ENCODE data around the gene GPR37L1.
"Not testable (repeated sequence)": the region's sequence is repeated elsewhere in the genome, so short reads cannot be mapped to it uniquely, and the experiment has no call there.

The GPR37L1 gene

GRCh38 chr1:202134645-202135172 is 12.0 kb downstream of the GPR37L1 start:
- no peak for DNase-seq

- peak in 1 of 2 experiments; percentile 40 for DNase-seq
Measured at GRCh38 chr1:202135221-202135721, 12.6 kb downstream of the GPR37L1 start.

GRCh38 chr1:202140833-202141232 is 18.1 kb downstream of the GPR37L1 start:
- no peak for DNase-seq

GRCh38 chr1:202141468-202141867 is 18.8 kb downstream of the GPR37L1 start:
- not testable (repeated sequence) for DNase-seq

- no peak for DNase-seq
Measured at GRCh38 chr1:202143011-202143767, 20.5 kb downstream of the GPR37L1 start.

GRCh38 chr1:202143768-202144401 is 21.2 kb downstream of the GPR37L1 start:
- no peak for DNase-seq

GRCh38 chr1:202144402-202145067 is 21.8 kb downstream of the GPR37L1 start, which contains the start of gene ARL8A:
Gene ARL8A, minus strand, starts transcription at chr1:202144737. Its CDS starts 165 bp downstream, at chr1:202144572.
- DNase-seq, result peak in 1 of 2 experiments; percentile 25

GRCh38 chr1:202145068-202145743 is 22.5 kb downstream of the GPR37L1 start:
- DNase-seq, result no peak

GRCh38 chr1:202145744-202146140 is 23.0 kb downstream of the GPR37L1 start:
- not testable (repeated sequence) for DNase-seq

- no peak for DNase-seq
Measured at GRCh38 chr1:202146279-202146678, 23.6 kb downstream of the GPR37L1 start.

GRCh38 chr1:202146993-202147392 is 24.3 kb downstream of the GPR37L1 start:
- no peak for DNase-seq

- no peak for DNase-seq
Measured at GRCh38 chr1:202148391-202148790, 25.7 kb downstream of the GPR37L1 start.

GRCh38 chr1:202149566-202149965 is 26.8 kb downstream of the GPR37L1 start:
- DNase-seq, result no peak

GRCh38 chr1:202150187-202150586 is 27.5 kb downstream of the GPR37L1 start:
- DNase-seq, result no peak

GRCh38 chr1:202150602-202151001 is 27.9 kb downstream of the GPR37L1 start:
- DNase-seq, result no peak

- no peak for DNase-seq
Measured at GRCh38 chr1:202151045-202151444, 28.3 kb downstream of the GPR37L1 start.

- no peak for DNase-seq
Measured at GRCh38 chr1:202152399-202152798, 29.7 kb downstream of the GPR37L1 start.

GRCh38 chr1:202153284-202153683 is 30.6 kb downstream of the GPR37L1 start:
- no peak for DNase-seq

GRCh38 chr1:202154148-202154765 is 31.5 kb downstream of the GPR37L1 start:
- DNase-seq, result no peak

GRCh38 chr1:202154766-202155477 is 32.2 kb downstream of the GPR37L1 start:
- DNase-seq, result no peak

- no peak for DNase-seq
Measured at GRCh38 chr1:202155478-202156021, 32.8 kb downstream of the GPR37L1 start.

Measured in SW 1271 (cell line).